GM12872 (cell line): ENCODE measurements around the gene MLKL.
A peak's percentile ranks its signal among the peaks of the same experiment; 100 is the strongest.

Source experiments
- CTCF ChIP-seq: IDR thresholded peaks from 3 replicates; pipeline ENCODE4 v1.5.1; 2011; ENCODE audit warnings: low read depth, mild to moderate bottlenecking, low read length, moderate library complexity; ENCODE audit not compliant: insufficient read depth

MLKL gene

GRCh38 chr16:74633686-74634085, 67.0 kb downstream of the MLKL start:
- TF ChIP-seq CTCF, result no peak

GRCh38 chr16:74627506-74628220, 73.0 kb downstream of the MLKL start:
- no peak for TF ChIP-seq CTCF

GRCh38 chr16:74626741-74627416, 73.8 kb downstream of the MLKL start:
- no peak for TF ChIP-seq CTCF

- TF ChIP-seq CTCF, result no peak
These were observed 74.9 kb downstream of the MLKL start for GRCh38 chr16:74625500-74626350.

GRCh38 chr16:74623839-74624235, 76.8 kb downstream of the MLKL start:
- TF ChIP-seq CTCF, result no peak

GRCh38 chr16:74623214-74623838, 77.3 kb downstream of the MLKL start:
- peak; percentile 56; the same call in 2 of the 3 replicates for TF ChIP-seq CTCF

GRCh38 chr16:74622005-74622404, 78.7 kb downstream of the MLKL start:
- no peak for TF ChIP-seq CTCF
